Tibial artery (tissue), 4 donors: ENCODE data around the gene ALX4.

Experiments
- DNase-seq, 2 donors: peaks; one replicate each; pipeline ENCODE4 v3.0.0-alpha.2; 2019
- H3K27ac ChIP-seq, 2 donors: fragments of 200-600 bp; sonication (generic) in 1 of 2; 1 replicate in 1 of 2; 2 replicates in 1 of 2; pipeline ENCODE4 v1.5.1; 2018 to 2019; ENCODE audit warnings: mild to moderate bottlenecking in 1 of 2
- H3K27me3 ChIP-seq, 2 donors: fragments of 200-600 bp; sonication (generic) in 1 of 2; one replicate each; pipeline versions ENCODE4 v1.5.1 to v1.6.0; 2016 to 2019
- H3K36me3 ChIP-seq, 3 donors: fragments of 200-600 bp; sonication (generic) in 2 of 3; one replicate each; pipeline ENCODE4 v1.5.1; 2016 to 2019; ENCODE audit warnings: mild to moderate bottlenecking in 2 of 3
- H3K4me1 ChIP-seq, 4 donors: fragments of 200-600 bp; sonication (generic) in 2 of 4; 1 replicate in 3 of 4; 2 replicates in 1 of 4; pipeline ENCODE4 v1.5.1; 2016 to 2019
- H3K4me3 ChIP-seq, 2 donors: fragments of 200-600 bp; sonication (generic) in 1 of 2; 1 replicate in 1 of 2; 2 replicates in 1 of 2; pipeline ENCODE4 v1.5.1; 2018 to 2019; ENCODE audit warnings: mild to moderate bottlenecking in 2 of 2
- H3K9me3 ChIP-seq, 3 donors: fragments of 200-600 bp; sonication (generic) in 1 of 3; one replicate each; pipeline ENCODE4 v1.5.1; 2016 to 2019
- intact Hi-C: fragments of 100-400 bp; cut with DNase I; formaldehyde crosslinking; loops from one replicate; pipeline ENCODE4 v1.15.0; 2023; ENCODE audit warnings: low total_unique reads
- TF ChIP-seq, protein P1 (sequence below), 2 experiments: fragments of 200-600 bp in 1 of 2; fragments of 450-650 bp in 1 of 2; IDR thresholded peaks; one replicate each; pipeline ENCODE4 v1.5.1; 2017 to 2019; ENCODE audit warnings: antibody characterized with exemption in 2 of 2, mild to moderate bottlenecking in 1 of 2, moderate library complexity in 1 of 2

ALX4 gene

GRCh38 chr11:44224867-44225501, 85.0 kb downstream of the ALX4 start:
- TF ChIP-seq, protein P1, sequence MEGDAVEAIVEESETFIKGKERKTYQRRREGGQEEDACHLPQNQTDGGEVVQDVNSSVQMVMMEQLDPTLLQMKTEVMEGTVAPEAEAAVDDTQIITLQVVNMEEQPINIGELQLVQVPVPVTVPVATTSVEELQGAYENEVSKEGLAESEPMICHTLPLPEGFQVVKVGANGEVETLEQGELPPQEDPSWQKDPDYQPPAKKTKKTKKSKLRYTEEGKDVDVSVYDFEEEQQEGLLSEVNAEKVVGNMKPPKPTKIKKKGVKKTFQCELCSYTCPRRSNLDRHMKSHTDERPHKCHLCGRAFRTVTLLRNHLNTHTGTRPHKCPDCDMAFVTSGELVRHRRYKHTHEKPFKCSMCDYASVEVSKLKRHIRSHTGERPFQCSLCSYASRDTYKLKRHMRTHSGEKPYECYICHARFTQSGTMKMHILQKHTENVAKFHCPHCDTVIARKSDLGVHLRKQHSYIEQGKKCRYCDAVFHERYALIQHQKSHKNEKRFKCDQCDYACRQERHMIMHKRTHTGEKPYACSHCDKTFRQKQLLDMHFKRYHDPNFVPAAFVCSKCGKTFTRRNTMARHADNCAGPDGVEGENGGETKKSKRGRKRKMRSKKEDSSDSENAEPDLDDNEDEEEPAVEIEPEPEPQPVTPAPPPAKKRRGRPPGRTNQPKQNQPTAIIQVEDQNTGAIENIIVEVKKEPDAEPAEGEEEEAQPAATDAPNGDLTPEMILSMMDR (IDR thresholded peaks at IDR 0.05): no peak
- Histone ChIP-seq H3K4me3 (no peak overlapping the region), H3K36me3 (no peaks in the 10 kb centered on the region), H3K4me1 (no peaks in the 10 kb centered on the region), H3K27me3 (no peaks in the 10 kb centered on the region), H3K27ac (no peak overlapping the region), H3K9me3 (no peaks in the 10 kb centered on the region)
- DNase-seq: no peak
- intact Hi-C loops: no loop called here

- Histone ChIP-seq H3K36me3 (no peaks in the 10 kb centered on the region), H3K4me1 (no peaks in the 10 kb centered on the region), H3K27ac (no peak overlapping the region), H3K9me3 (no peaks in the 10 kb centered on the region), H3K27me3 (no peaks in the 10 kb centered on the region), H3K4me3 (no peak overlapping the region)
- intact Hi-C loops: no loop called here
- TF ChIP-seq, protein P1 (IDR thresholded peaks at IDR 0.05): no peak
- no peak for DNase-seq
These were observed 86.7 kb downstream of the ALX4 start for GRCh38 chr11:44223238-44223637.

GRCh38 chr11:44221992-44222391, 87.9 kb downstream of the ALX4 start:
- Histone ChIP-seq H3K9me3 (no peaks in the 10 kb centered on the region), H3K36me3 (no peaks in the 10 kb centered on the region), H3K27ac (no peak overlapping the region), H3K4me3 (no peak overlapping the region), H3K4me1 (no peaks in the 10 kb centered on the region), H3K27me3 (no peaks in the 10 kb centered on the region)
- TF ChIP-seq, protein P1 (IDR thresholded peaks at IDR 0.05): no peak
- no peak for DNase-seq
- intact Hi-C loops: no loop called here

GRCh38 chr11:44221456-44221855, 88.5 kb downstream of the ALX4 start:
- Histone ChIP-seq H3K9me3 (no peaks in the 10 kb centered on the region), H3K36me3 (no peaks in the 10 kb centered on the region), H3K4me3 (no peak overlapping the region), H3K27ac (no peak overlapping the region), H3K27me3 (no peaks in the 10 kb centered on the region), H3K4me1 (no peaks in the 10 kb centered on the region)
- DNase-seq: no peak
- intact Hi-C loops: no loop called here
- TF ChIP-seq, protein P1 (IDR thresholded peaks at IDR 0.05): no peak

DNA sequence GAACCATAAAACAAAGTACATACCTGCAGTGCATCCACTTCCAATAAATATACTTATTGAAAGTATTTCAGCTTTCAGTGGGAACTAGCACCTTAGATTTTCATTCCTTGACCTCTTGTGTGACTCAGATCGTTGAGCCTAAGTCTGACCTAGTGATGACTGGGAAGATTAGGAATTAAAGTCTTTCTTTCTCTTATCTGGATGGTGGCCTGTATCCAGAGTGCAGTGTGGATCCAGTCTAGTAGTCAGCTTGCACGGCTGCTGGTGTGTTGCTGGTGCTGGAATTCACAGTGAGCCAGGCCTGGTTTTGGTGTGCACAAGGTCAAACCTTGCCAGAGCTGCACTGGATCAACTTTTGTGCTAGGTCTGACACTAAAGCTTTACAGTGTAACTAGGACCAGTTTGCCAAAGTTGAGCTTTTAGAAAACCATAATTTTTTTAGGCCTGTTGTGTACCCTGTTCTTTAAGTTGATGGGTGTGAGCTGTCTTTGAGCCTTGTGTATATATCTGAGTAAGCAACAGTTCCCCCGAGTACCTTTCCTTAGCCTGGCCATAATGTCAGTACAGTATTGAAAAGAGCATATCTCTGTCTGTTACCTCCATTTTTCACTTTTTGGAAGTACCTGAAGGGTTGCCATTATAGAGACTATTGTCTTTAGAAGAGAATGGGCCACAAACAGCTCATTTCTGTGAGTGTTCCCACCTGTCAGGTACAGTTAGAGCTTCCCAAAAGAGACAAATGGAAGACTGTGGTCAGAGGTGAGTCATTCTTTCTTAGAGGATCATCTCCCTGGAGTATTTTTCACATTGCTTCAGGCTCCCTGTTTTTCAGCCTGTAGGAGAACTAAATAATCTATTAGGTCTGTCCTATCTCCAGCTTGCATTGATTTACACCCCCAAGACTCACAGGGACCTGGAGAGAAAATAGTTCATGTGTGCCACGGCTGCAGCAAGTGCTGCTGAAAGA, 89.8 kb downstream of the ALX4 start:
- Histone ChIP-seq H3K27ac (no peak overlapping the region), H3K9me3 (no peaks in the 10 kb centered on the region), H3K36me3 (no peaks in the 10 kb centered on the region), H3K4me3 (no peak overlapping the region), H3K4me1 (no peaks in the 10 kb centered on the region), H3K27me3 (no peaks in the 10 kb centered on the region)
- intact Hi-C loops: no loop called here
- TF ChIP-seq, protein P1 (IDR thresholded peaks at IDR 0.05): no peak
- DNase-seq: no peak
